ENCODE data around the gene NBAS. TPM values are rescaled to one million over a fixed set of nuclear protein-coding genes. Genes with fewer than 3 reads are reported as not detected.

NBAS gene
- total RNA-seq, 1 experiment from 2014 or later, result 46.4 TPM

DNA sequence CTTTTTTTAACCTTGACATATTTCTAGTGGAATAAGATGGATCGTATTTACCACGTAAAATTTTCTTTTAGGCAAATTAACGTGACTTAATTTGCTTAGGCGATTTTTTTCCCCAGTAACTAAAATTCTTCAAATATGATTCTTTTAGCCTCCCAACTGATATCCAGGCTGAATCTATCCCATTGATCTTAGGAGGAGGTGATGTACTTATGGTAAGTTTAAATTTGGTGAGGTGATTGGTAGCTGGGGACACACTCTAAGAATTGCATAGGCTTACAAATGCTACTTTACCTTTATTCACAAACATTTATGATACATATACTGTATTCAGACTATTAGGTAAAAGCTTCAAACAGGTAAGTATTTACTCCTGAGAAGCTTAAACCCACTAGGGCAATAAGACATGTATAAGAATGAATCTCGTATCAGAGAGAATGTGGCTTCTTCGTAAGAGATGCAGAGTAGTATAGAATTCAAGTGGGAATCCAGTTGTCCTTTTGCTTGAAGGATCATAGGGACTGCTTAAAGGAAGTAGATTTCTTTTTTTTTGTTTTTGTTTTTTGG is 34.3 kb upstream of the NBAS start:
- Mint-ChIP-seq H3K27ac (ENCODE audit: low read depth, unreplicated experiment) (no peak overlapping the region), H3K4me3 (ENCODE audit: unreplicated experiment) (no peak overlapping the region), H3K4me1 (ENCODE audit: insufficient read depth, unreplicated experiment) (peaks cover 11% of the 10 kb centered on the region), H3K9me3 (ENCODE audit: unreplicated experiment) (no peaks in the 10 kb centered on the region), H3K36me3 (ENCODE audit: insufficient read depth, unreplicated experiment) (peaks cover 64% of the 10 kb centered on the region), H3K27me3 (ENCODE audit: insufficient read depth, unreplicated experiment) (no peaks in the 10 kb centered on the region)
- TF ChIP-seq, protein P1, sequence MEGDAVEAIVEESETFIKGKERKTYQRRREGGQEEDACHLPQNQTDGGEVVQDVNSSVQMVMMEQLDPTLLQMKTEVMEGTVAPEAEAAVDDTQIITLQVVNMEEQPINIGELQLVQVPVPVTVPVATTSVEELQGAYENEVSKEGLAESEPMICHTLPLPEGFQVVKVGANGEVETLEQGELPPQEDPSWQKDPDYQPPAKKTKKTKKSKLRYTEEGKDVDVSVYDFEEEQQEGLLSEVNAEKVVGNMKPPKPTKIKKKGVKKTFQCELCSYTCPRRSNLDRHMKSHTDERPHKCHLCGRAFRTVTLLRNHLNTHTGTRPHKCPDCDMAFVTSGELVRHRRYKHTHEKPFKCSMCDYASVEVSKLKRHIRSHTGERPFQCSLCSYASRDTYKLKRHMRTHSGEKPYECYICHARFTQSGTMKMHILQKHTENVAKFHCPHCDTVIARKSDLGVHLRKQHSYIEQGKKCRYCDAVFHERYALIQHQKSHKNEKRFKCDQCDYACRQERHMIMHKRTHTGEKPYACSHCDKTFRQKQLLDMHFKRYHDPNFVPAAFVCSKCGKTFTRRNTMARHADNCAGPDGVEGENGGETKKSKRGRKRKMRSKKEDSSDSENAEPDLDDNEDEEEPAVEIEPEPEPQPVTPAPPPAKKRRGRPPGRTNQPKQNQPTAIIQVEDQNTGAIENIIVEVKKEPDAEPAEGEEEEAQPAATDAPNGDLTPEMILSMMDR (IDR thresholded peaks at IDR 0.05; ENCODE audit: unreplicated experiment), result no peak
- POLR2A ChIA-PET, result interaction anchor here (0.6 kb wide), 1 partner anchor 34 kb away, joined by 3 read pairs; the partner anchor contains the start of gene NBAS
- intact Hi-C loops (cut with micrococcal nuclease), result no loop called here
- CTCF ChIA-PET, result interaction anchor here (0.8 to 1.6 kb wide), 2 partner anchors 18 to 29 kb away, joined by 4 read pairs; no protein-coding TSS in a partner anchor
- no TSS peak for BruUV-seq (replicated peaks)
- DNase-seq (ENCODE audit: unreplicated experiment), result no peak

GRCh38 chr2:15594291-15595256 is 33.4 kb upstream of the NBAS start:
- no peaks in the 10 kb centered on the region for H3K27me3 Mint-ChIP-seq (ENCODE audit: insufficient read depth, unreplicated experiment)
- POLR2A ChIA-PET, result interaction anchor here (0.6 to 1.9 kb wide), 3 partner anchors 15 to 33 kb away, joined by 3 to 6 read pairs (median 3); partner anchors contain the start of gene NBAS
- H3K9me3 Mint-ChIP-seq (ENCODE audit: unreplicated experiment), result no peaks in the 10 kb centered on the region
- intact Hi-C loops (cut with micrococcal nuclease), result no loop called here
- CTCF ChIA-PET, result interaction anchor here (0.7 to 1.6 kb wide), 3 partner anchors 17 to 913 kb away, joined by 3 to 4 read pairs (median 4); no protein-coding TSS in a partner anchor
- peaks cover 11% of the 10 kb centered on the region for H3K4me1 Mint-ChIP-seq (ENCODE audit: insufficient read depth, unreplicated experiment)
- DNase-seq (ENCODE audit: unreplicated experiment), result peak; percentile 9
- H3K4me3 Mint-ChIP-seq (ENCODE audit: unreplicated experiment), result no peak overlapping the region
- BruUV-seq (replicated peaks), result no TSS peak
- TF ChIP-seq, protein P1 (IDR thresholded peaks at IDR 0.05; ENCODE audit: unreplicated experiment), result no peak
- H3K27ac Mint-ChIP-seq (ENCODE audit: low read depth, unreplicated experiment), result no peak overlapping the region
- H3K36me3 Mint-ChIP-seq (ENCODE audit: insufficient read depth, unreplicated experiment), result peaks cover 56% of the 10 kb centered on the region

- TF ChIP-seq, protein P1 (IDR thresholded peaks at IDR 0.05; ENCODE audit: unreplicated experiment), result no peak
- H3K9me3 Mint-ChIP-seq (ENCODE audit: unreplicated experiment), result no peaks in the 10 kb centered on the region
- peak overlapping the region; percentile 99 for H3K27ac Mint-ChIP-seq (ENCODE audit: low read depth, unreplicated experiment)
- peaks cover 44% of the 10 kb centered on the region for H3K36me3 Mint-ChIP-seq (ENCODE audit: insufficient read depth, unreplicated experiment)
- no TSS peak for BruUV-seq (replicated peaks)
- peaks cover 11% of the 10 kb centered on the region for H3K4me1 Mint-ChIP-seq (ENCODE audit: insufficient read depth, unreplicated experiment)
- no peaks in the 10 kb centered on the region for H3K27me3 Mint-ChIP-seq (ENCODE audit: insufficient read depth, unreplicated experiment)
- POLR2A ChIA-PET, result interaction anchor here (1.5 to 1.9 kb wide), 2 partner anchors 16 to 32 kb away, joined by 6 to 8 read pairs; partner anchors contain the start of gene NBAS
- no peak for DNase-seq (ENCODE audit: unreplicated experiment)
- CTCF ChIA-PET, result no interaction called here
- H3K4me3 Mint-ChIP-seq (ENCODE audit: unreplicated experiment), result peak overlapping the region; percentile 93
- intact Hi-C loops (cut with micrococcal nuclease), result no loop called here
These were observed 32.2 kb upstream of the NBAS start for GRCh38 chr2:15593327-15593705.

All from MCF 10A (cell line).